Measurements from ENCODE around the gene SRRM3.
"Not testable (repeated sequence)": the region's sequence is repeated elsewhere in the genome, so short reads cannot be mapped to it uniquely, and the experiment has no call there.

The SRRM3 gene

DNA sequence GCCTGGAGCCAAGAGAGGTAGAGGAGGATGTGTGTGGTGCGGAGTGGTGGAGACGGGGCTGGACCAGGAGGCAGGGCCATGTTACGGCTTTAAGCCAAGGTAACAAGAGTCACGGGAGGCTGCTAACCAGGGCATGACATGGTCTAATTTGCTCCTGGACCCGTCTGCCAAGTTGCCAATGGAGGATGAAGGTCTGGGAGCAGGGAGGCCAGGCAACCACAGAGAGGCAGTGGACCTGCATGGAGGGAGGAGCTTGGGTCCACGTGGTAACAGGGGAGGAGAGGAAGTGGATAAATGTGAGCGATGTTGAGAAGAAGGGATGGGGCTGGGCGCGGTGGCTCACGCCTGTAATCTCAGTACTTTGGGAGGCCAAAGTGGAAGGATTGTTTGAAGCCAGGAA is 31.0 kb downstream of the SRRM3 start:
- no peak for DNase-seq

DNA sequence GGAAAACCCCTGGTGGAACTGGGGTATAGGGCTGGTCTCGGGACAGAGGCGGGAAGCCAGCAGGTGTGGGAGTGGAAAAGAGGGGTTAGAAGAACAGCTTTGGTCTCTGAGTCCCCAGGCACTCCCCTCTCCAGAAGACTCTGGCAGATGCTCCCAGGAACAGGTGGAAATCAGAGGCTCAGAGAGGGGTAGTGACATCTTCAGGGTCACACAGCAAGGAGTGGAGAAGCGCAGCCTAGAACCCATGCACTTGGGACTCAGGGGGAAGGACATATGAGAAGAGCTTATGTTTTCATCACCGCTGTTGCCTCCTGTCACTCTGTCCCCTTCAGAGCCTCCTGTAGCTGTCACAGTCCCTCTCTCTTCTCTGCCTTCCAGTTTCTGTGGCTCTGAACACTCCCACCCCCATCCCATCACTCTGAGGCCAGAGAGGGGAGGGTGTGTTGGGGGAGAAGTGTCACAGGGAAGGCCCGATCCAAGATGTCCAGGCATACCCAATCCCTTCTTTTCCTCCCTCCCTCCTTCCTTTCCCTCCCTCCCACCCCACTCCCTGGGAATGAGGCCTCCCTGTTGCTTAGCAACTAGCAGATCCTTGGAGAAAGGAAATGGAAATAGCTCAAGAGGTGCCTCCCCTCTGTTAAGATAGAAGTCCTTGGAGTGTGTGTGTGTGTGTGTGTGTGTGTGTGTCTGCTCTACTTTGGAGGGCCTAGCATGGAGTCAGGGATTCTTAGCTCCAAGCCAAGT is 32.0 kb downstream of the SRRM3 start:
- DNase-seq, result no peak

DNA sequence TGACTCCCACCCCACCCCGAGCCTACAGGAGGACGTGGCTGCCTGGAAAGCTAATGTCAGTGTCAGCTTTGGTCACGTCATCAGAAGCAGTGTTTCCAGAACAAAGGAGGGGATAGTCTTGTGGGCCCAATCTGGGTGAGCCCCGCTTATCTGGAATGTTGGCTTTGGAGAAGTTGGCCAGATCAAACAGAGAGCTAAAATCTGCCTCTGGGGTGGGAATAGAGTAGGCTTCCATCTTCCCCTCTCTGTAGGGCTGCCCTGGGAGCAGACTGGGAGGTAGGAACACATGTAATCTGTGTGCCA is 32.5 kb downstream of the SRRM3 start:
- DNase-seq, result no peak

DNA sequence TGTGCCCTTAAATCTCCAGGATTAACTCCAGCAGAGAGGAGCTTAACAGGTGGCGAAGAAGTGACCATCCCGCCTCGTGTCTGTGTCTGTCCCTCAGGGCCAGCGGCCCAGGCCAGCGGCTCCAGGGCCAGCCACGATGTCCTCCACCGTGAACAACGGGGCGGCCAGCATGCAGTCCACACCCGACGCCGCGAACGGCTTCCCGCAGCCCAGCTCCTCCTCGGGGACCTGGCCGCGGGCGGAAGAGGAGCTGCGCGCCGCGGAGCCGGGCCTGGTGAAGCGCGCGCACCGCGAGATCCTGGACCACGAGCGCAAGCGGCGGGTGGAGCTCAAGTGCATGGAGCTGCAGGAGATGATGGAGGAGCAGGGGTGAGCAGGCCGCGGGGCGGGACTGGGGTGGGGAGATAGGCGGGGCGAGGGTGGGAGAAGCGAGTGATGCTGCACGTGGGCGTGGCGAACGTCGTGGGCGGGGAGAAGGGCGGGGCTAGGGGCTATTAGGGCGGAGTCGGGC is 33.3 kb downstream of the SRRM3 start:
- peak; percentile 73 for DNase-seq

DNA sequence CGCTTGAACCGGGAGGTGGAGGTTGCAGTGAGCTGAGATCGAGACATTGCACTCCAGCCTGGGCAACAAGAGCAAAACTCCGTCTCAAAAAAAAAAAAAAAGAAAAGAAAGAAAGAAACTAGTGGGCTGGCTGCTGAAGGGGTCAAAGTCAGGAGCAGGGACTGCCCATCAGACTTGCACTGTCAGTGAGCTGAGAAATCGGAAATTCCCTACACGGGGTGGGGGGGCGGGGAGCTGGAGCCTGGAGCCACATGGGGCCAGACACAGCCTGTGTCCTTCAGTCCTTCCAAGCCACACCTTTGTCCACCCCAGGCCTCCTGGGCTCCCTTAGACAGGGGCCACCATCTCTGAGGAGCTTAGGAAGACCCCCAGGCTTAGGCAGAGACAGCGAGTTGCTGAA is 34.5 kb downstream of the SRRM3 start:
- DNase-seq, result no peak

DNA sequence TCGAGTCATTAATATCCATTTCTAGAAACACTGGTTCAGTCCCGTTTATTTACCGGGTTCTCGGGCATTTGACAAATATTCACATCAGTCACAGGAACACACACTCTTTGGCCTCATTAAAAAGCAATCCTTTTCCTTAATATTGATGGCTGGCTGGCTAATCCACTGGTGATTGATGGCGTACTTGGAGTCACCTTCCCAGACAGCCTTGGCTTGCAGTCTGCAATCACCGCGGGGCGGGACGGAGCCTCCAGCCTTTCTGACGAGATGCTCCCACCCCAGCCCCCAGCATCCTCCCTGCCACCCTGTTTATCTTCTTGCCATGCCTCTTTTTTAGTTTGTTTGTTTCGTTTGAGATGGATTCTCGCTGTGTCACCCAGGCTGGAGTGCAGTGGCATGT is 36.6 kb downstream of the SRRM3 start:
- no peak for DNase-seq

DNA sequence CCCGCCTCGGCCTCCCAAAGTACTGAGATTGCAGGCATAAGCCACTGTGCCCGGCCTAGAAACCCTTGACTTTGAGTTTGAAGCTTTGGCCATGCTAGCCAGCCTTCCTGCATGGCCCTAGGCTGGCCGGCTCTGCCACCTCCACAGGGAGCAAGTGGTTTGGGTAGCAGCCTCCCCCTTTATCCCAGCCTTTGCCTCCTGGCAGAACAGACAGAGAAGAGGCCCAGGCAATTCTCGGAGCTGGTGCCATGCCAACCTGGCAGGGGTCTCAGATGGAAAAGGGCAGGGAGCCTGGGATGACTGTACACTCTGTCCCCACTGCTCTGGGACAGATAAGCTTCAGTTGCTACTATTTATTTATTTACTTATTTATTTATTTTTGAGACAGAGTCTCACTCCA is 39.4 kb downstream of the SRRM3 start:
- DNase-seq, result no peak

DNA sequence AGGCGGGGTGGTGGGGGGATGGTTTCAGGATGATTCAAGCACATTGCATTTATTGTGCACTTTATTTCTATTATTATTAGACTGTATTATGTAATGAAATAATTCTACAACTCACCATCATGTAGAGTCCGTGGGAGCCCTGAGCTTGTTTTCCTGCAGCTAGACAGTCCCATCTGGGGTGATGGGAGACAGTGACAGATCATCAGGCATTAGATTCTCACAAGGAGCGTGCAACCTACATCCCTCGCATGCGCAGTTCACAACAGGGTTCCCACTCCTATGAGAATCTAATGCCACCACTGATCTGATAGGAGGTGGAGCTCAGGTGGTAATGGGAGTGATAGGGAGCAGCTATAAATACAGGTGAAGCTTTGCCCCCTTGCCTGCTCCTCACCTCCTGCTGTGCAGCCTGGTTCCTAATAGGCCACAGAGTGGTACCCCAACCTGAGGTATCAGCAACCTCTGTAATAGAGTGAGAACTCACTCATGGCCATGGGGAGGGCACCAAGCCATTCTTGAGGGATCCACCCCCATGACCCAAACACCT is 40.9 kb downstream of the SRRM3 start:
- DNase-seq, result not testable (repeated sequence)

DNA sequence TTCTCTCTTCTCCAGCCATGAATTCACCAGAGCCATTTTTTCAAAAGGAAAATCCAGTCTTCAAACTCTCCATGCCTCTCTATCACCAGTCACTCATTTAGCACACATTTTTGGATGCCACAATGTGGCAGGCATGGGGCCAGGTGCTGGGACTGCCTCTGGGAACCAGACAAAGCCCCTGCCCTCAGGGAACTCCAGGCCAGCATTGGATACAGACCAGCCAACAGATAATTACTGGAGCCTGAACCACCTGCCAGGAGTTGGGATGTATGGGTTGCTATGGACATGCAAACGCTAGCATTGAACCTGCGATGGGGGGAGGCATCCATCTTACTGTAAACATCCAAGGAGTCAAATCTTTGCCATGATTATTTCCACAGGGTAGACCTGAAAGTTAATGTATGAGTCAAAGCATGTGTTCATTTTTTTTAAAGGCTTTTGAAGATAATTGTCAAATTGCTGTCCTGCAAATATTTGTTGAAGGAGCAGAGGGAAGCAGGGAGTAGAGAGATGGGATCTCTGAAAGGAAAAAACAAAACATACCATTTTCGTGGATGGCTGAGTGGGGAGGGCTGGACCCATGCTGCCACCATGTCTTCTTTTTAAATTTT is 43.2 kb downstream of the SRRM3 start:
- no peak for DNase-seq

DNA sequence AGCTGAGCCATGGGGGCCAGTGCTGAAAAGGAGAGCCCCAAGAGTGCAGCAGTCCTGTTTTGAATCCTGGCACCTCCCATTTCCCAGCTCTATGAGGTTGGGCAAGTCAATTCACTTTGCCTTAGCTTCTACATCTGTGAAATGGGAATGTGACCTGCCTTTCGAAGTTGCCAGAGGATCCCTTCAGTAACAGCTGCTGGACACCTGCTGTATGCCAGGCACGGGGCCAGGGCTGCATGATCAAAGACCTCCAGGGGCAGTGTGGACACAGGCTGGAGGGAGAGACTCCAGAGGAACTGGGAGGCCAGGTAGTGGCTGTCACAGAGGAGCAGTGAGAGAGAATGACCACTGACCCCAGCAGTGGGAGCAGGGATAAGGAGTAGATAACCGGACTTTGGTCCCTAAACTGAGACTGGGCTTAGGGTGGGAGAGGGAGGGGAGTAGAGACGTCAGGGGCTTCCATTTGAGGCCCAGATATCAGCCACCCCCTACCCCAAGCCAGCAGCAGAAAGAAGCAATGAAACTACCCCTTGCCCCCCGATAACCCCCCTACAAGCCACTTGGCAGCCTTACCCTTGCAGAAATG is 45.2 kb downstream of the SRRM3 start:
- no peak for DNase-seq

DNA sequence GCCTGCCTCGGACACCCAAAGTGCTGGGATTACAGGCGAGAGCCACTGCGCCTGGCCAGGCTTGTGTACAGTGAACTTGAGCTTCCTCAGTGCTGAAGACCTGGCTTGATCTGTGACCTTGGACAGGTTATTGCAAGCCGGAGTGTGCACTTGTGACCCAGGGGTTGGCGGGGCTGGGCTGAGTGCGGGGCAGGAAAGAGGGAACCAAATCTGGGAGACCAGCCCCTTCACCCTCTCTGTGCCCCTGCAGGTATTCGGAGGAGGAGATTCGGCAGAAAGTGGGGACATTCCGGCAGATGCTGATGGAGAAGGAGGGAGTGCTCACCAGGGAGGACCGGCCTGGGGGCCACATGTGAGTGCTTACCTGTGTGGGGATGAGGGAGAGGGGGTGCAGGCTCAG is 46.2 kb downstream of the SRRM3 start:
- DNase-seq, result no peak

DNA sequence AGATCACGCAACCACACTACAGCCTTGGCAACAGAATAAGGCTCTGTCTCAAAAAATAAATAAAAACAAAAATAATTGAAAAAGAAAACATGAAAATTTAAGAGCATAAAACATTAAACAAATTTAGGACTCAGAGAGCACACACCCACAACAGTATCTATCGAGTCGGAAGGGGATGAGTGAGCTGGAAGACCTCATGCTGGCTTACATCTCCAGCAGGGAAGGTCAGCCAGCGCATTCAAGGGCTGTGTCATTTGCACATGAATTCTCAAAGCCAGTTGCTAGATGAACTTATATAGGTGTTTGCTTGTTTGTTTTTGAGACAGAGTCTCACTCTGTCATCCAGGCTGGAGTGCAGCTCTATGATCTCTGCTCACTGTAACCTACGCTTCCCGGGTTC is 50.3 kb downstream of the SRRM3 start:
- DNase-seq, result no peak

DNA sequence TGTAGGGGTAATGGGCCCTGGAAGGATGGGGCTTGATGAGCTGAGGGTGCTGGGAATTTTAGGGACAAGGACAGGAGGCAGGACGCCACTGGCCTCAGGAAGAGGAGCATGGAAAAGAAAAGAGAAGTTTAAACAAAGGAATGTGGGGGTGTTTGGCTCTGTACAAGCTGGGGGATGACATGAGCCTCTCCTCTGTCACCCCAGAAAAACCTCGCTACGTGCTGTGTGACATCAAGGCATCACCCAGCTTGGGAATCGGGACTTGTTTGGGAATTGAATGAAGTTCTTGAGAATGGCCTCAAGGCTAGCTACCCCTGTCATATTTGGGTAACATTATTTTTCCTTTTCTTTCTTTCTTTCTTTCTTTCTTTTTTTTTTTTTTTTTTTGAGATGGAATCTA is 53.1 kb downstream of the SRRM3 start:
- DNase-seq, result no peak

DNA sequence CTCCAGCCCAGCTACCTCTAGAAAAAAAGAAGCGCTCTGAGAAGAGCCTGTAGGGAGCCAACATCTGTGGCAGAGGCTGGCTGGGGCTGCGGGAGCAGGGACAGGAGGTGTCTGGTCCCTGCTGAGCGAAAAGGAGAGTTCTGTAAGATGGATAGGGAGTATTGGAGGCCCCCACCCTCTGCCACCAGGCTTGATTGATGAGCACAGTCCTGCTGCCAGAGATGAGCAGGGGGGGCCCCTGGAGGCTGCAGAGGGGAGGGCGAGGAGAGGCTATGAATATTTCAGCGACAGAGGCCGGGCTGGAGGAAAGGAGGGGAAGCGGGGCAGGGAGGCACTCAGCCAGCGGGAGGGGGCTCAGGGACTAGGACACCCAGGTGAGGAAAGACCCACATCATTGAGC is 56.3 kb downstream of the SRRM3 start:
- no peak for DNase-seq

DNA sequence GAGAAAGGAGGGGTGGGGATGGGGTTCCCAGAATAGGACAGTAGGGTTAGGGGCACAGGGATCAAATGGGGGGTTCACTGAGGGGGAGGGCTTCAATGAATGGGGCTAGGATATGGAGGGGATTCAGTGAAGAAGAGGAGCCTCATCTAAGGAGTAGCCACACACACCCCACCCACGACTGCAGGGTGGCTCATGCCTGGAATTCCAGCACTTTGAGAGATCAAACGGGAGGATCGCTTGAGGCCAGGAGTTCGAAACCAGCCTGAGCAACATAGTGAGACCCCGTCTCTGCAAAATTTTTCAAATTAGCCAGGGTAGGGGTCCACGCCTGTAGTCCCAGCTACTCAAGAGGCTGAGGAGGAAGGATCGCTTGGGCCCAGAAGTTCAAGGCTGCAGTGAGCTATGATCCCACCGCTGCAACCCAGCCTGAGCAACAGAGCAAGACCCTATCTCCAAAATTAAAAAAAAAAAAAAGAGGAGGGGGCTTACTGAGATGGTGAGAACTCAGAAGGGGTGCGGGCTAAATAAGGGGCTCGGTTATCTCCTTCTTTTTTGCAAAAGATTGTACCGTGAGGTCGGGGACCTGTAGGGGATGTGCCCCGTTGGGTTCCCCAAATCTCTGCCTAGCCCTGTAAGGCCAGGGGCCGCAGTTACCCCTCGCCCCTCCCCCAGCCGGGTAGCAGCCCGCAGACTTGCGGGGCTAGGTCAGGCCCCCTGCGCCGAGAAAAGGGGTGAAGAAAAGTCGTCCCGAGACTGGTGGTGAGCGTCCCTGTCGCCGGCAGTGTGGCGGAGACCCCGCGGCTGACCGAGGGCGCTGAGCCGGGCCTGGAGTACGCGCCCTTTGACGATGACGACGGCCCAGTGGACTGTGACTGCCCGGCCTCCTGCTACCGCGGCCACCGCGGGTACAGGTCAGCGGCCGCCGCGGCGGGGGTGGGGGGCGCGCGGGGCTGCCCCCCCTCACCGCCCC is 57.7 kb downstream of the SRRM3 start:
- DNase-seq, result no peak

DNA sequence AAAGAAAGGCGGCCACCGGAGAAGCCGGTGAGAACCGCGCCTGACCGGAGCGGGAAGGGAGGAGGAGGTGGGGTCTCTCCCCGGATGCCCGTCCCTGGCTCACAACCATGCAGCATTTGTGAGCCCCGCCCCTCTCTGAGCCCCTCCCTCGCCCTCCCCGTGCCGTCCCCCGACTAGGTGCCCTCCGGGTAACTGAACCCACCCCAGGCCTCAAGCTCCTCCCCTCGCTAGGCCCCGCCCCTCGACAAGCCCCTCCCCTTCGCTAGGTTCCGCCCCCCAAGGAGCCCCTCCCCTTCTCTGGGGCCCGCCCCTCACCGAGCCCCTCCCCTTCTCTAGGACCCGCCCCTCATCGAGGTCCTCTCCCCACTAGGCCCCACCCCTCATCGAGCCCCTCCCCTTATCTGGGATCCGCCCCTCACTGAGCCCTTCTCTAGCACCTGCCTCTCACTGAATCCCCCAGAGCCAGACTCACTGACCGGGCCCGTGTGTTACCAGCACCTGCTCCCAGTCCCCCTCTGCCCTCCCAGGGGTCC is 58.5 kb downstream of the SRRM3 start:
- DNase-seq, result peak; percentile 44

DNA sequence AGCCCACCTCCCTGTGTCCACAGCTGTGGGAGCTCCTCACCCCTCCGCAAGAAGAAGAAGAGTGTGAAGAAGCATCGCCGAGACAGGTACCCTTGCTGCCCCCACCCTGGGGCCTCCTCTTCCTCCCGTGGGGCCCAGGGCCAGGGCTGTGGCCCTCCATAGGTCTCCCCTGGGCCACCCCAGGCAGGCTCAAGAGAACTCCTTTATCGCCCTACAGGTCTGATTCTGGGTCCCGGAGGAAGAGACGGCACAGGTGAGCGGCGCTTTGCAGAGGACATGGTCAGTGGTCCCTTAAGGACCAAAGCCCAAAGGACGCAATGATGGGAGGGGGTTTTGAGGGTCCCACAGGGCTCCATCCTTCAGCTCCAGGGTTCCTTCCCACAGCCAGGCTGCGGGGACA is 59.6 kb downstream of the SRRM3 start:
- DNase-seq, result no peak

DNA sequence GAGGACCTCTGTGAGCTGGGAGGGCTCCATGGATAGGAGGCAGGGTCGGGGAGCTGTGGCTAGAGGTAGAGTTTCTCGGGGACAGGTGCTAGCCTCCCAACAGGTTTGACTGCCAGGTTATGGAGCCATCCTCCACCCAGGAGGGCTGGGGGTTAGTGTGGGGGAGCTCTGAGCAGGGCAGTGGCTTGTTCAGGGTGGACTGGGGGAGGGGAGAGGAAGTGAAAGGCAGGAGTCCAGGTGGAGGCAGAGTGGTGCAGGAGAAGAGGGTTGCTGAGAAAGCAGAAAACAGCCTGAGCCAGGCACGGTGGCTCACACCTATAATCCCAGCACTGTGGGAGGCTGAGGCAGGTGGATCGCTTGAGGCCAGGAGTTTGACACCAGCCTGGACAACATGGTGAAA is 60.2 kb downstream of the SRRM3 start:
- DNase-seq, result no peak

DNA sequence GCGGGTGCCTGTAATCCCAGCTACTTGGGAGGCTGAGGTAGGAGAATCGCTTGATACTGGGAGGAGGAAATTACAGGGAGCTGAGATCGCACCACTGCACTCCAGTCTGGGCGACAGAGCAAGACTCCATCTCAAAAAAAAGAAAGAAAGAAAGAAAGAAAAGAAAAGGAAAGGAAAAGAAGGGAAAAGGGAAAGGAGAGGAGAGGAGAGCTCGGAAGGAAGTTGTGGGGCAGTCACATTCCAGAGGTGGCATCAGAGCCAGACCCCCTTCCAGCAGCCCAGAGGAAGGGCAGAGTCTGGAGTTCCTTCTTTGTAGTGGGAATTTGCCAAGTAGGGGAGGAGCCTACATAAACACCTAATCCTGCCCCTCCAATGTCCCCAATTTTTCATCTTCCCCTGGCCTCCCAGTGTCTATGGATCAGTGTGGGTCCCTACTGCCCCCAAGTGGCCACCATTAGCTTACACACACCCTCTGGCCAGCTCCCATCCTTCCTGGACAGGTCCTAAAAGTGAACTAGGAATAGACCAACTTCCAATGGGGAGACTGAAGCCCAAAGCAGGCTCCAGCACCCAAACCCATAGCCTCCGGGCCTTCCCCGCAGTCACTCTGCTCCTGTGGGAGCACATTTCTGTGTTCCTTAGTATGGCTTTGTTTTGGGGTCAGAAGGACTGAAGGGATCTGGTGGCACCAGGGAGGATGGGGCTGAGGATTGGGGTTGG is 61.1 kb downstream of the SRRM3 start:
- peak; percentile 38 for DNase-seq

DNA sequence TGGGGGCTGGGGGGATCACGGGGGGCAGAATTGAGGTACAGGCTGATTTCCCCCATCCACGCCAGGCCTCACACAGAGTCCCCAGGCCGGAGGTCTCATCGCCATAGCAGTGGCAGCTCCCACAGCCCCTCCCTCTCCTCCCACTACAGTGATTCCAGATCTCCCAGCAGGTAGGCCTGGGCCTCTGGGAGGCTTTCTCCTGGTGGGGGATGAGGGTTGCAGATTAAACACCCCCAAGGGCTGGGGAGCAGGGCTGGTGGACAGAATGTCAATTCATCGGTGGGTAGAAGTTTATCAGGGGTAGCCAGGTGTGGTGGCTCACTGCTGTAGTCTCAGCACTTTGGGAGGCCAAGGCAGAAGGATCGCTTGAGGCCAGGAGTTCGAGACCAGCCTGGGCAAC is 63.6 kb downstream of the SRRM3 start:
- no peak for DNase-seq

DNA sequence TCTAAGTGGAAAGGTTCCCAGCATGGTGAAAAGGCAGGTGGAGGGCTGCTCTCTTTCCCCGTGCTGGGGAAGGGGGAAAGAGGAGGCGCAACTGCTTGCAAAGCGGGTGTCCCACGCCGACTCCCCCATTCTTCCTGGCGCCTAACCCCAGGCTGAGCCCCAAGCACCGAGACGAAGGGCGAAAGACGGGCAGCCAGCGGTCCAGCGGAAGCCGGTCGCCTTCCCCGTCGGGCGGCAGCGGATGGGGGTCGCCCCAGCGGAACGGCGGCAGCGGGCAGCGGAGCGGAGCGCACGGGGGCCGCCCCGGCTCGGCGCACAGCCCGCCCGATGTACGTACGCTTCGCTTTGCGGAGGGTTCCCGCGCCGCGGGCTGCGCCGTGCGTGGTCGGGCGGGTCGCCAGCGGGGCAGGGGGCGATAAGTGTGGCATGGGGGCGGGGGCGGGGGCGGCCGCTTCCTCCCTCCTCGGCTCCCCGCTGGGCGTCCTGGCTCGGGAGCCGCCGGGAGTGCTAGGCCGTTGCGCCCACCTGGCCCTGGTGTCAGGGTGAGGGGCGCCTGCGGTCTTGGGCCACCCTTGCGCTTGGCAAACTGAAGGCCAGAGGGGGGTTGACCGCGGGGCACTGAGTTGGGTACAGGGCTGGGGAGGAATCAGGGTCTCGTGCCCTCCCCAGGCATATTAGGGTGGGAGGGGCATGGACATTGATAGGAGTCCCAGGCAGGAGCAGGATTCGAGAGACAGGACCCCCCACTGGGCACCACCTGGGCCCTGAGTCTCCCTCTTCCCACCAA is 65.6 kb downstream of the SRRM3 start:
- DNase-seq, result no peak

DNA sequence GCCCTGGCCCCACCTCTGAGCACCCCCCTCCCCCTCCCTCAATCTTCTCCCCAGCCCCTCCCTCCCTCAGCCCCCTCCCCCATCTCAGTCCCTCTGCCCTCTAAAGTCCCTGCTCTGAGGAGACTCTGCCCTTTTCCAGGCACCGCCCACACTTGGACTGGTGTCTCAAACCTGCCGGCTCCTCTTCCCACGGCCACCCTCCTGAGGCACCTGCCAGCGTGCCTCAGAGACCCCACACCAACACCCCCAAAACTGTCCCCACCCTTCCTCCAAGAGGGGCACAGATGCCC is 66.1 kb downstream of the SRRM3 start:
- DNase-seq, result no peak

All from CD4-positive, alpha-beta T cell treated with Interleukin-12 subunit alpha and Interleukin-12 subunit beta, for 1 hour (primary cell).